GM19467 (cell line): ENCODE measurements around the gene FMO5.
"Not testable (repeated sequence)": the region's sequence is repeated elsewhere in the genome, so short reads cannot be mapped to it uniquely, and the experiment has no call there.

Experiments
- ATAC-seq: cut with Tn5 transposase; IDR thresholded peaks from one replicate; pipeline ENCODE4 v1.9.1; 2021; ENCODE audit warnings: mild to moderate bottlenecking, moderate library complexity; ENCODE audit not compliant: unreplicated experiment

The FMO5 gene

DNA sequence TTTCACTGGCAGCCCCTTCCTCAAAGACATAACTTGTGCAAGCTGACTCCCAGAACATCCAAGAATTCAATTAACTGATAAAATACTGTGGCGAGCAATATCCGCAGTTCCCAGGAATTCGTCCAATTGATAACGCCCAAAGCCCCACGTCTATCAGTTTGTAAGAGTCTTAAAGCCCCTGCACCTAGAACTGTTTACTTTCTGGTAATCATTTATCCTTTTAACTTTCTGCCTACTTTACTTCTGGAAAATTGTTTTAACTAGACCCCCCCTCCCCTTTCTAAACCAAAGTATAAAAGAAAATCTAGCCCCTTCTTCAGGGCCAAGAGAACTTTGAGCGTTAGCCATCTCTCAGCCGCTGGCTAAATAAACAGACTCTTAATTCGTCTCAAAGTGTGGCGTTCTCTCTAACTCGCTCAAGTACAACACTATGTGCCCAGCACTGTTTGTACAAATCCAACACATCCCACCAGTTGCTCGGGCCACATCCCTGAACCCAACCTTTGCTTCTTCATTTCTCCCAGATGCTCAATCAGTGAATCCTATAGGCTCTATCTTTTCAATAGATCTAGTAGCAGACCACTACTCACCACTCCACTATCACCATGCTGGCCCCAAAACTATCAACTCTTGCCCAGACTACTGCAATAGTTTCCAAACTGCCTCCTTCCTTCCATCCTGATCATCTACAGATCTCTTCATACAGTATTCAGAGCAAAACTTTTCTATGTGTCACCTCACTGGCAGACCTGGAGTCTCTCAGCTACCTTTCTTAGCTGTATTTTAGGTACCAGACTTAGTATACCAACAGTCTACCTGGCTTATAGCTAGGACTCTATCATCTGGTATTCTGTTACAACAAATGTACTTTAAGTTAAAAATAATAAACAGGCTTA is 14.0 kb upstream of the FMO5 start:
- no peak for ATAC-seq

DNA sequence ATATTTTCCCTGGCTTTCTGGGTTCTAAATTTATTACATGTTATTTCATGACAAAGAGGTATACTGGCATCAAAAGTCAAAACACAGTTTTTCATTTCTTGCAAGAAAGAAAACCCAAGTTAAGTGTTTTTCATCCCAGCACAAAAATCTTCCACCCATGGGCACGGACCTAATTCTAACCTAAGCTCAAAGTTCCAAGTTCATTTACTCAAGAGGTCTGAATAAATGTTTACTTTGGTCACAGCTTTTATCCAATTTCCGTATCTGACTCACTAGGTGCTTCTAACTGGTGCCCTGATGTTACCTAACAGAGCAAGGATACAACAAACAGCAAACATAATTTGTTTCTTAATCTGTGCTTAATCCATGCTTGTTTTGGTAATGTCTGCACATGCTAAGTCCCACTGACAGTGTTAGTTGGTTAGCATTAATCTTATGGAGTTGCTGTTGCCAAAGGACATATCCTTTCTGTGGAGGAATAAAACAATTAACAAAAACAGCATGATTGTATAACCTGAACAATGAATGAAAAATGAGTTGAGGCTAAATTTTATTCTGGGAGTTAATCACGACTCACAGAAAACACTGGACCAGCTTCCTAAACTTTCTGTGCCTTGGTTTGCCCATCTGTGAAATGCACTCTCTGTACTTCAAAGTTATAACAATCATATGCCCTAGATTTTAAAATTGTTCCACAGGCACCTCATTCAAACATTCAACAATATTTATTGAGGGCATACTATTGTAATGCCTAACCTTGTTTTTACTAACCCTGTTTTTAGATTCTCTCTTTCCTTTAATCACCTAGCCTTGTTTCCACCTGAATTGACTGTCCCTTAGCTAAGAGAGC is 13.1 kb upstream of the FMO5 start:
- ATAC-seq: no peak

DNA sequence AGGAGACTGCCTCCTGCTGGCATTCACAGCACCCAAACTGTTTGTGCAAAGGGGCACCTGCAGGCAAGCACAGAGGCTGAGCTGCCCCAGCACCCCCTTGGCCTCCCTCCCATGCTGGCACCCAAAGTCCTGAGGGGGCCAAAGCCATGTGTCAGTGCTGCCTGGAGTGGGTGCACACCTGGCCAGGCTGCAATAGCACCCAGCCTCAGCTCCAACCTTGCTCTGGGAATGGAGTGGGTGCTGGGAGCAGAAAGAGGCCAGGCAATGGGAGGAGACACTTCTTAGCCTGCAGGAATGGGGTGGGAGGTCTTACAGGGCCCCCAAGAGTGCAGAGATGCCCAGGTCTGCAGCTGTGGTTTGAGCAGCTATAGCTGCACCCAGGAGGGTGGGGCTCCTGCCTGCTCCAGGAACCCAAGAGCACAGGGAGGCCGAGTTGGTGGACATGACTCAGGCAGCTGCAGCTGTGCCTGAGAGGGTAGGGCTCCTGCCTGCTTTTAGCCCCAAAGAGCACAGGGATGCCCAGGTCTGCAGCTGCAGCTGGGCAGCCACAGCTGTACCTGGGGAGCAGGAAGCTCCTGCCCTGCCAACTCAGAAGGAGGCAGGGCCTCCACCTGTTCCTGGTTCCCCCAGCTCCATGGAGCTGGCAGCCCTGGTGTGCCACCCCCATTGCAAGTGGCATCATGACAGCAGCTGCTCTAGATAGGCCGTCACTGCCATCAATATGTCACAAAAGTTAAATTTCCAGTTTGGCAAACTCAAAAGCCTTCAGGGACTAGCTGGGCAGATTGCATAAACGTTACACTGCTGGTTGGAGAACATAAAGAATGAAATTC is 12.0 kb upstream of the FMO5 start:
- ATAC-seq: no peak

DNA sequence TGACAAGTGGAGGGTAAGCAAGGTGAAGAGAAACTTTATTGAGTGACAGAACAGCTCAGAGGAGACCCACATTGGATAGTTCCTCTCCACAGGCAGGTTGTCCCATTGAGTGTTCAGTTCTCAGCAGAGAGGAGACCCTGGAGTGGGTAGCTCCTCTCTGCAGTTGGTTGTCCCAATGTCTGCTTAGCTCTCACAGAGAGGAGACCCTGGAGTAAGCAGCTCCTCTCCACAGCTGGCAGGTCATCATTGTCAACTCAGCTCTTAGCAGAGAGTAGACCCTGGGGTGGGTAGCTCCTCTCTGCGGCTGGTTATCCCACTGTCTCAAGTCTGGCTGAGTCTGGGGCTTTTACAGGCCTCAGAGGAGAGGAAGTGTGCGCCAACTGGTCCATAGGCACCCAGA is 11.3 kb upstream of the FMO5 start:
- ATAC-seq: no peak

DNA sequence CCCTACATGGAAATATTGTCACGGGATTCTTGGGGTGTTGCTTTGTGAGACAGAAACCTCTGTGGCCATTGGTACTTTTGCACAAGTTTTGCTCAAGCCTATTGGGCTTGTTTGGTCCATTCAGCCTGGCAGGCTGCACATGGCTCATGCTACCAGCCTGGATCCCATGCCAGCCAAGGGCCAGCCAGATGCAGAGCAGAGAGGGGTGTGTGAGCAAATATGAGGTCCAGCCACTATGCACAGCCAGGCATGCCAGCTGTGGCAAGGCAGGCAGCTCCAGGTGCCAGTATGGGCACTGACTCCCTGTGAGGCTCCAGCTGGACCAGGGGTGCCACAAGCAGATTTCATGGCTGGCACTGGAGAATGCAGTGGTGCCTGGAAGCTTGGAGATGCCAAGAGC is 10.7 kb upstream of the FMO5 start:
- no peak for ATAC-seq

DNA sequence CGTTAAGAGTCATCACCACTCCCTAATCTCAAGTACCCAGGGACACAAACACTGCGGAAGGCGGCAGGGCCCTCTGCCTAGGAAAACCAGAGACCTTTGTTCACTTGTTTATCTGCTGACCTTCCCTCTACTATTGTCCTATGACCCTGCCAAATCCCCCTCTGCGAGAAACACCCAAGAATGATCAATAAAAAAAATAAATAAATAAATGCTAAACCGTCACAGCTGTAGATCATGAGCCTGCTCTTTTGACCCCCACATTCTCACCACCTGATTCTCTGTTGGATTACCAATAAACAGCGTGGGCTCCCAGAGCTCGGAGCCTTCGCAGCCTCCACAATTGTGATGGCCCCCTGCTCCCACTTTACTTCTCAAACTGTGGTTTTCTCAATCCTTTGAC is 8.8 kb upstream of the FMO5 start:
- not testable (repeated sequence) for ATAC-seq

DNA sequence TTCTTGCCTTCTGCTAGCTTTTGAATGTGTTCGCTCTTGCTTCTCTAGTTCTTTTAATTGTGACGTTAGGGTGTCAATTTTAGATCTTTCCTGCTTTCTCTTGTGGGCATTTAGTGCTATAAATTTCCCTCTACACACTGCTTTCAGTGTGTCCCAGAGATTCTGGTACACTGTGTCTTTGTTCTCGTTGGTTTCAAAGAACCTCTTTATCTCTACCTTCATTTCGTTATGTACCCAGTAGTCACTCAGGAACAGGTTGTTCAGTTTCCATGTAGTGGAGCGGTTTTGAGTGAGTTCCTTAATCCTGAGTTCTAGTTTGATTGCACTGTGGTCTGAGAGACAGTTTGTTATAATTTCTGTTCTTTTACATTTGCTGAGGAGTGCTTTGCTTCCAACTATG is 5.9 kb upstream of the FMO5 start:
- ATAC-seq: not testable (repeated sequence)

DNA sequence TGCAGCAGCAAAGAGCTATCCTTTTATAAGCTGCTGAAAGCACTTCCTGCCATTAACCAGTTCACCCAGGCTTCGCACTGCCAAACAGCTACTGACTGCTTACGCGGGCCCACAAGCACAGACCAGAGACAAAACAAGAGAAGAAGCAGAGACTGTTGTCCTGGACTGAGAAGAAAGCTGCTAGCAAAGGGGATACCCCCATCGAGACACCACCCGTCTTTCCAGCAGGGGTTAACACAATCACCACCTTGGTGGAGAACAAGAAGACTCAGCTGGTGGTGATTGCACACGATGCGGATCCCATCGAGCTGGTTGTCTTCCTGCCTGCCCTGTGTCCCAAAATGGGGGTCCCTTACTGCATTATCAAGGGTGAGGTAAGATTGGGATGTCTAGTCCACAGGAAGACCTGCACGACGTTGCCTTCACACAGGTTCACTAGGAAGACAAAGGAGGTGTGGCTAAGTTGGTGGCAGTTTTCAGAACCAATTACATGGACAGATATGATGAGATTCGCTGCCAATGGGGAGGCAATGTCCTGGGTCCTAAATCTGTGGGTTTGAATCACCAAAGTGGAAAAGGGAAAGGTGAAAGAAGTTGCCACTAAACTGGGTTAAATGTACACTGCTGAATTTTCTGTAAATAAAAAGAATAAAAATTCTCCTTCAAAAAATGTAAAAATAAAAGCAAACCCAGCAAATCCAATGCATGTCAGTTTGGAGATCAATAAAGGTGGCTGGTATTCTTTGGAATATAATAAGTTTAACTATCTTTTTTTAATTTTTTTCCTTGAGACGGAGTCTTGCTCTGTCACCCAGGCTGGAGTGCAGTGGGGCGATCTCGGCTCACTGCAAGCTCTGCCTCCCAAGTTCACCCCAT is 1.2 kb downstream of the FMO5 start:
- ATAC-seq: no peak

DNA sequence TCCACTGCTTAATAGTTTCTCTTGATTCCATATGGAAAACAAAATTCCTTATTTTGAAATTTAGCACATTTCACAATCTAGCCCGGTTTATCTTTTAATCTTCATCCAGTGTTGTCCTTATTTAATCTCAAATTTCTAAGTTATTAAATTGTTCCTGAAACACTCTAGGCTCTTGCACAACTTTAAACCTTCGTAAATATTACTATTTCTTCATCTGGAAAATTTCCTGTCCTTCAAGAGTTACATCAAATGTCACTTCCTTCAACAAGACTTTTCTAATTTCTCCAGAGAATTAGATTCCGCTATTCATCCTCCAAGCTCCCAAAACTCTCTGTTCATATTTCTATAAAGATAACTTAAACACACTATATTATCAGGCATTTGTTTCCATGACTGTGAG is 6.5 kb downstream of the FMO5 start:
- ATAC-seq: no peak

DNA sequence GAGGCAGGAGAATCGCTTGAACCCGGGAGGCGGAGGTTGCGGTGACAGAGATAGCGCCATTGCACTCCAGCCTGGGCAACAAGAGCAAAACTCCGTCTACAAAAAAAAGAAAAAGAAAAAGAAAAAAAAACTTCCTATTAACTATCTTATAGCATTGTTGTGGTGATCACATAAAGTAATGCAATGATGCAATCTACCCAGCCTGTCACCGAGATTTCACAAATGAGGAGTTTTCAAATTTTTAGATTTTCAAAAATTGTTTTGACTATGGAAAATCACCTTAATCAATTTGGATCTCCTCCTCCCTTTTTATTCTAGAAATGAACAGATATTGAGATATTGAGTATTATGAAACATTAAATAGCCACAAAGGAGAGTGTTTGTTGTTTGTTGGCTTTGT is 8.0 kb downstream of the FMO5 start:
- ATAC-seq: no peak

DNA sequence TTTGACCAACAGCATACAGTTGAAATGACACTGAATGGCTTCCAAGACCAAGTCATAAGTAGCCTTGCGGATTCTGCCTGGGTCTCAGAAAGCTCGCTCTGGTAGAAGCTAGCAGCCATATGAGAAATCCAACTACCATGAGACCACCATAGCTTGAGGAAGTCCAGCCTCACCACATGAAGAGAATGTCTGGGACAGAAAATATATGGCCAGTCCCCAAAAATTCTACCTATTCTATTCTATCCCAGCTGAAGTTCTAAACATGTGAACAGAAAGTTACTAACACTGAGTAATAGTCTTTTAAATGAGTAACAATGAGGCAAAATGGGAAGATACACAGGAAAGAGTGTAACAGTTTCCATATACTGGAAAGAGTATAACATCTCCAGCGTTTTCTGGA is 9.0 kb downstream of the FMO5 start:
- no peak for ATAC-seq

DNA sequence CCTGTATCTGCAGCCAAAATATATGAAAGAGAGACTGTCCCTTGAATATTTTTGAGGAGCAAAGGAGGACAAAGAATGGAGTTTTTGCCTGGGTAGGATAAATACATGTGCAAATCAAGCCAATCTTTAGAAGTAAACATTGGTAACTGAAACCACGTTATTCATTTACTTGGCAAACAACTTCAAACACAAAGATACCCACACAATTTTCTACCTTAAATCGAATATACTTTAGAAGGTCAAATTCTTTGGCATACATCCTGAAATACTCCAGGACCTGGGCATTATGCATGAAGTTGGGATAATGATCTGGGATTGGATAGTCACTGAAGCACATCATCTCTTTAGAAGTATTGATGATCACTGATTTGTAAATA is 9.6 kb downstream of the FMO5 start:
- no peak for ATAC-seq

DNA sequence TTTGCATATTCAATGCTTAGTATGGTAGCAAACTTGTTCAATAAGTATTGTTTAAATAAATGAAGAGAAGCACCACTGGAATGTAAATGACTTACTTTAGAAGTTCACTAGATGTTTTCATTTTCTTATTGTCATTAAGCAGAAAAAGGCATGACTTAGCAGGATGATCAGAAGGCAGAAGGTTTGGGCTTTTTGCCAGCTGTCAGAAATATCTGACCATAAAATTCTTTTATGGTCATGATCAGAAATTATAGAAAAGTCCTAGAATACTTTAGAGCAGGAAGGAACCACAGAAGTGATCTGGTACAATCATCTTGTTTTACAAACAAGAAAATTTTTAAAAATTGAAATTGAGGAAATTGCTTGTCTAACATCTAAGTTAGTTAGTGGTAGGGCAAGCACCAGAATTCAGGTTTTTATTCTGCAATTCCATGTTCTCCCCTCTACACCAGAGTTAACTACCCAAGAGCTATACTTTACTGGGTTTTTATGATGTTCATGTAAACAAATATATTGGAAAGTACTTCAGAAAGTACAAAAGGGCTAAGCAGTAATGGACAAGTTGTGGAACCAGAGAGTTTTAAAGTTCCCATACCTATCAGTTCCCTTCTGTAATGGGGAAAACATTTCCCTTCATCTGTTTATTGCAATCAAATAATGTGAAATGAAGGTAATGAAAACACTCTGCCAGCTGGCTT is 10.1 kb downstream of the FMO5 start:
- ATAC-seq: no peak

DNA sequence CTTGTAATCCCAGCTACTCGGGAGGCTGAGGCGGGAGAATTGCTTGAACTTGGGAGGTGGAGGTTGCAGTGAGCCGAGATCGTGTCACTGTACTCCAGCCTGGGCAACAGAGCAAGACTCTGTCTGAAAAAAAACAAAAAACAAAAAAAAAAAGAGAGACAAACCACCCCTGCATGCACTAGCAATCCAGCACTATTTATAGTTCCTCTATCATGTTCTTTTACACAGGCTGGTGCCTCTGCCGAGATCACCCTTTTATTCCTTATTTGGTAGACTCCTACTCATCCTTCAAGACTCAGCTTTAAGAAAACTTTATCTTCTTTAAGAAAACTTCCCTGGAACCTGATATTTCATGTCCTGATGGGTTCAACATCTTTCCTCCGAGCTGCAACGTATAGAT is 10.8 kb downstream of the FMO5 start:
- ATAC-seq: no peak

DNA sequence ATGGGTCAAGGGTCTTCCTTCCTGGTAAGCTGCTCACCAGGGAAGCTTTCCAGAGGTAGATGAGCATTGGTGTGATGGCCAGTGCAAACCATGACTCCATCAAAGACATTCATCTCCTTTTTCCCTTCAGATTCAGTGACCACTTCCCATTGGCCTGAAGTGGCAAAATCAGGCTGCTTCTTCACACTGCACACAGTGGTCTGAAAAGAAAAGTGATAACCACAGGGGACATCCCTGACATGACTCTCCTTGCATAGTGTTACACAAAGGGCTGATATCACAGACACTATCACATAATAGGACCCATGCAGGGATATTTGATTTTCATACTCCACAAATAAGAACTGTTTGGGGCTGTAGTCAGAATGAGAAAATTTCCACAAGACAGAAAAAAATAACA is 11.9 kb downstream of the FMO5 start:
- ATAC-seq: no peak

DNA sequence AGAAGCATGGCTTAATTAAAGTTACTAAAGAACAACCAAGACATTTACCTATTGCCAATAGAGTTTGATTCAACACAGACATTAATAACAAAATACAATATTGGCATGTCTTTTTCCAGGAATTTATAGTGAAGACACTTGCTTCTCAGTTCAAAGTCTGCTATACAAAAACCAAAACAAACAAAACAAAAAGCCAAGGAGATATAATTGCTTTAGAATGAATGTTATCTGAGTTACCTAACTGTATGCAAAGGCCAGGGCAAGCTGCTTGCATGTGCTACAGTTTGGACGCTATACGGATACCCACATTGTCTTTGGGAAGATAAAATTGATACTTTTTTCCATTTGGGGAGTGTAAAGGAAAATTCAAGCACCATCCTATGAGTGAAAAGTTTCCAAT is 13.6 kb downstream of the FMO5 start:
- ATAC-seq: no peak

DNA sequence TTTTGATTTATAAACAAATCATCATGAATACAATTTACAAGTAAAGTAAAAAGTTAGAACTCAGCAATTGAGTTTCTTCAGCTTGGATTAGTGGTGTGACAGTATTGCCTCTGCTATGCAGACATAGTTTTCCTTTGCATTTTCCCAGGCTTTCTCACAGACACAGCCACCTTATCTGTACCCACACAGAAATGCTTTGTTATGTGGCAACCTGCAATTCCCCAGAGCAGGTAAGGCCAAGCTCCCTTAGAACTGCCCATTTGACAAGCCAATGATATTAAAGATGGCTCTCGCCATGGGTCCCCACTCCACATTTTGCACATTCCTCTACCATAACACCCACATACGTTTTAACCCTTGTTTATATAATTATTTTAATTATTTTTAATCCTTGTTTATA is 14.2 kb downstream of the FMO5 start:
- no peak for ATAC-seq

DNA sequence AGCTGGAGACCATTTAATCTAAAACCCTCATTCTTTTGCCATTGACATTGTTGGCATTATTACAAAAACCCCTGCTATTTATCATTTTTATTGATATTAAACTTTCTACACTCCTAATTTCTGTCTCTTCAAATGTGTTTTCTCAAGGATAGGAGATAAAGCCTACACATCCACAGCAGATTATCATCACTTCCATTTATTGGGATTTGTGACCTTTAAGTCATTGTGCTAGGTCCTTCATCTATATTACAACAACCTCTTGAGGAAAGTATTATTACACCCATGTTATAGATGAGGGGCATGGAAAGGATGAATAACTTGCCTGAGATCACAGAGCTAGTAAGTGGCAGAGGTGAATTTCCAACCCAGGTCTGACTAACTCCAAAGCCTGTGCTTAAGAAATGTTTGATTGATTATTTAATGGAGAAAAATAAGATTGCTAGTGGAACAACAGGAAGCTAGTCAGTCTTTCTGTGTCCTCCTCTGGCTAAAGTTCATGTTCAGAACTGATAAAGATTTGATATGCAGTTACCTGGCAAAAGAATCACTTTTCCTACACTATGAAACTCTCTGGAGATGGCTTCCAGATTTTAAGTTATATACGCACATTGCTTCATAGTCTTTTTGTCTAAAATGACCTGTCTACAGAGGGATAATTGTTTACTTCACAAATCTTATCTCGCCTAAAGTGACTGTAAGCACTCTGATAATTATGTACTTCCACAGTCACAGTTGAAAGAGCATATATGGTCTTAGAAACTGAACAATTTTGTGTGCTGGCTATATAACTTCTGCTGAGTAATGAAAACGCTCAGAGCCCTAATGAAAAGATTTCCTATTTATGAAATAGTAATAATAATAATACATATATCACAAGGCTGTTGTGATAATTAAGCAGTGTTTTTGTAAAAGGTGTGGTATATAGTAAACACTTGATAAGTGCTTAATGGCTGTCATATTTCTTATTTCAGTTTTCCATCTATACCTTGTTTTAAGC is 15.0 kb downstream of the FMO5 start:
- no peak for ATAC-seq

DNA sequence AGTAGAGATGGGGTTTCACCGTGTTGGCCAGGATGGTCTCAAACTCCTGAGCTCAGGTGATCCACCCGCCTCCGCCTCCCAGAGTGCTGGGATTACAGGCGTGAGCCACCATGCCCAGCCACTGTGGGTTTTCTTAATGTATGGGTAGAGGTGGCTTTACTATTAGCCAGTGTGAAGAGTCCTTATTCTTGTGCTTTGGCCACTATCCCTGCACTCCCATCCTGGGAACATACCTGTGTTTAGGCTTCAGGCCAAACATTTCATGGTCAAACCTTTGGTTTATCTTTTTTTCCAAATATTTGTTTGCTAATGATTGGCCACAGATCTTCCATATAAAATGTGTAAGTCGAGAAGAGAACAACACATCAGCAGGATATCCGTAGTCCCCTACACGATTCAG is 16.5 kb downstream of the FMO5 start:
- no peak for ATAC-seq
